NCI-H187 (cell line): Measurements from ENCODE around the gene LCE1F.

Experiments
- DNase-seq, 2 experiments: peaks; one replicate each; lab custom pipeline; 2025; lab: John Stamatoyannopoulos, UW

Gene LCE1F

DNA sequence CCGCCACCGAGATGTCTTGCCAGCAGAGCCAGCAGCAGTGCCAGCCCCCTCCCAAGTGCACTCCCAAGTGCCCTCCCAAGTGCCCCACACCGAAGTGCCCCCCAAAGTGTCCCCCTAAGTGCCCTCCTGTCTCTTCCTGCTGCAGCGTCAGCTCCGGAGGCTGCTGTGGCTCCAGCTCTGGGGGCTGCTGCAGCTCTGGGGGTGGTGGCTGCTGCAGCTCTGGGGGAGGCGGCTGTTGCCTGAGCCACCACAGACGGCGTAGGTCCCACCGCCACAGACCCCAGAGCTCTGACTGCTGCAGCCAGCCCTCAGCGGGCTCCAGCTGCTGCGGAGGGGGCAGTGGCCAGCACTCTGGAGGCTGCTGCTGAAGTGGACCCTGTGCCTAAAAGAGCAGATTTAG is 1.4 kb downstream of the LCE1F start:
- DNase-seq = no peak

DNA sequence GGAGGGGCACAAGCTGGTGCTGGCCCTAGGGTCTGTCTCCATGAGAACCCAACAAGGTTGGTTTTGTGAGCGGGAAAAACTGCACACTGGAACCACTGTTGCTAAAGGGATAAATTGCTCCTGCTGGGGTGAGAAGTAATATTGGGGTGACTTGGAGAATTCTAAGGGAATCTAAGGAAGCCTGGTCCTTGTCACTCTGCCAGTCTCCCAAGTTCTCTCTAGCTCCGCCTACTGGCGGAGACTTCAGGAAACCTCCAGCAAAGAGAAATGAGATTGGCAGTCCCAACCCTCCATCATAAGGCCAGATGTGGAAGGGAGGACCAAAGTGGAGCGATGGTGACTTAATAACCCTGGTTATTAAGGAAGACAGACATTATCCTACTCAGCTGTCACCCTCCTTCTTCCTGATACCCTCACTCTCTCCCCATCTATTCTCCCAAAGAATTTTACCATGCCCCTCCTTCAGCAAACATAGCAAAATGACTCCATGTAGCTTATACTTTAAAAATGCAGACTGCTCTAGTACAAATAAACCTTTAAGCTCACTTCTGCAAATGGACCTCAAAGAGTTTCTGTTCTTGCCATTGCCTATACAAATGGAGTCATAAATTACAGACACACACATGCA is 2.7 kb downstream of the LCE1F start:
- DNase-seq = no peak

DNA sequence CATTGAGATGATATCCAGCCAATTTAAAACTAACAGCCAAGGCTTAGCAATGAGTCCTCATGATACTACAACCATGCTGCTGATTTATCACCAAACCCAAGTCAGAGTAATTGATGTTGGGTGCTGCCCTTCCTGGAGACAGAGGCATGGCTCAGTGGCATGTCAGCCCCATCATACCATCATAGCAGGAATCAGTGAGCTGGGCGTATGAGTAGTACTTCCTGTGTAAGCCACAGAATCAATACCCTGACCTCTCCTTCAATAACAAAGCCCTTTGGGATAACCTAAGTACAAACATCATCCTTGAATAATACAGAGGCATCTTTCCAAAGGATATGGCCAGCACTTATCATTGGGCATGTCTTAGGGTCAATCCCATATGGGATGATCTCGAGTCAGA is 8.2 kb downstream of the LCE1F start:
- DNase-seq = no peak

DNA sequence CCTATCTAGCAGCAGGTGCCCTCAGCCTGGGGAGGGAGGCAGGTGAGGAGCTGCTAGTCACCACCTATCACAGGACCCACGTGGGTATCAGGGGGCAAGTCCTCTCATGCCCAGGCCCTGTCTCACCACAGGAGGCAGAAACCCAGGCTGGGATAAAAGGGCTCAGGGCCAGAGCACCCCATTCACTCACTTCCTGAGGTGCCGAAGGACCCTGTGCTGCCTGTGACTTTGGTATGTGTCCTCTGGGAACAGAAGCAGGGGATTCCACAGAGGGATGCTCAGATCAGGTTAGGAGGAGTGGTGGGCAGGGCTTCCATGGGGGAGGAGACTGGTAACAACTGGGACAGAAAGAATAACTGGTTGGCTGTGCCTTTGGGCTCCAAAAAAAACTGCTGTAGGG is 11.1 kb downstream of the LCE1F start, which contains the start of gene LCE1E:
LCE1E (plus strand) TSS at position 181 of the 400 bp plus-strand sequence. CDS start 1,043 bp downstream, outside the sequence.
- no peak for DNase-seq

DNA sequence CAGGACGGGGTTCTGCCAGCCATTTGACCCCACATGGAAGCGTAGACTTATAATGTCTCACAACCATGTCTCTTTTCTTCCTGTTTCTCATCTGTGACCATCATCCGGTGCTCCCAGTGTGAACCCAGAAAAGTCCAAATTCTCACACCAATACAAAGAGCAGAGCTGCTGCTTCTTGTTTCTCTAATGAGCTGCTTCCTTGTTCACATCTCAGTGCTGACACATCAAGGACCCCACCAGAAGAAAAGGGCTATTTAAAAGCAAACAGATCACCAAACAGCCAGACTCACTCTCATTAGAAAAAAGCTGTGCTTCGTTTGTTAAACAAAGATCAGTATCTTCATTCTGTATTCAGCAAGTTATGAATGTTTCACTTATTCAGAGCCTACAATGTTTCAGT is 20.7 kb downstream of the LCE1F start:
- DNase-seq = no peak

DNA sequence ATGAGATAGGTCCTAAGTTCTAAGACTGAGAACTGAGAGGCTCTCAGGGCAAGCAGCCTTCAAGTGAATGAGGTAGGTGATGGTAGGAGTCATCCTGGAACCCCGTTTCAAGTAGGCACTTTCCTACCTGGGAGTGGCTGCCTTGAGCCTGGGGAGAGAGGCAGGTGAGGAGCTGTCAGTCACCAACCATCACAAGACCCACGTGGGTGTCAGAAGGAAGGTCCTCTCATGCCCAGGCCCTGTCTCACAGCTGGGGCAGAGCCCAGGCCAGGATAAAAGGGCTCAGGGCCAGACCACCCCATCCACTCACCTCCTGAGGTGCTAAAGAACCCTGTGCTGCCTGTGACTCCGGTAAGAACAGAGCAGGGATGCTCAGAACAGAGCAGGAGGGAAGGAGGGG is 21.5 kb downstream of the LCE1F start, which contains the start of gene LCE1D:
LCE1D (plus strand) TSS at position 301 of the 400 bp plus-strand sequence. CDS start 1,074 bp downstream, outside the sequence.
- no peak for DNase-seq

DNA sequence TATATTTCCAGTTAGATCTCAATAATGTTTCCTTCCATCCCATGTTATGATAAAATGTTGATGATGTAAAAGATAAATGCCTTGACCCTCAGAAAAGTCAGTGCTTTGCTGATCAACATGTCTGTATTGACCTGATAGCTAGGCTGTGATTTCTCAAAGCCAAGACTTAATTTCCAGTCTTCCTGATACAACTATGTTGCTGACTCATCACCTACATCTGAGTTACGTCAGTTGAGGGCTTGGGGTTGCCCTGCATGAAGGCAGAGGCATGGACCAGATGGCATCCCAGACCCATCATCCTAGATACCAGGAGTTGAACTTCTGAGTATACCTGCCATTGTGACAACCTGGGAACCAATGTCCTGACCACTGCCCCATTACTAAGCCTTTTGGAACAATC is 26.4 kb downstream of the LCE1F start:
- DNase-seq = no peak

DNA sequence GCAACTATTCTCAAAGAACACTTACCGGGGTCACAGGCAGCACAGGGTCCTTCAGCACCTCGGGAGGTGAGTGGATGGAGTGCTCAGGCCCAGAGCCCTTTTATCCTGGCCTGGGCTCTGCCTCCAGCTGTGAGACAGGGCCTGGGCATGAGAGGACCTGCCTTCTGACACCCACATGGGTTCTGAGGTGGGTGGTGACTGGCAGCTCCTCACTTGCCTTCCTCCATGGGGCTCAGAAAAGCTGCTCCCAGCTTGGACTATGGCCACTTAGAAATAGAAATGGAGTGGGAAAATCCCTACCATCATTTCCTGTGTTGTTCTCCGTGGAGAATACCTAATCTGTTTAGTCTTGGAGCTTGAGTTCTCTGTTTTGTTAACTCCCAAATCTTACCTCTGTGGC is 31.6 kb downstream of the LCE1F start, which contains the start of gene LCE1C:
LCE1C (minus strand) TSS at position 76 of the 400 bp plus-strand sequence. CDS start 1,173 bp downstream, outside the sequence.
- DNase-seq = no peak

DNA sequence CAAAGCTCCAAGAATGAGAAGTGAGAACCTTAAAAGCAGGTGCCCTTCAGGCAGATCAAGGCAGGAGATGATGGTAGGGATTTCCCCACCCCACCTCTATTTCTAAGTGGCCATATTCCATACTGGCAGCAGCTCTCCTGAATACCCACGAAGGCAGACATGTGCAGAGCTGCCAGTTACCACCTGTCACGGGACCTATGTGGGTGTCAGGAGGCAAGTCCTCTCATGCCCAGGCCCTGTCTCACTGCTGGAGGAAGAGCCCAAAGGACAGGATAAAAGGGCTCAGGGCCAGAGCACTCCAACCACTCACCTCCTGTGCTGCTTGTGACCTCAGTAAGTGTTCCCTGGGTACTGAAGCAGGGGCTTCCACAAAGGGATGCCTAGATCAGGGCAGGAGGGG is 36.1 kb downstream of the LCE1F start:
- DNase-seq = no peak

DNA sequence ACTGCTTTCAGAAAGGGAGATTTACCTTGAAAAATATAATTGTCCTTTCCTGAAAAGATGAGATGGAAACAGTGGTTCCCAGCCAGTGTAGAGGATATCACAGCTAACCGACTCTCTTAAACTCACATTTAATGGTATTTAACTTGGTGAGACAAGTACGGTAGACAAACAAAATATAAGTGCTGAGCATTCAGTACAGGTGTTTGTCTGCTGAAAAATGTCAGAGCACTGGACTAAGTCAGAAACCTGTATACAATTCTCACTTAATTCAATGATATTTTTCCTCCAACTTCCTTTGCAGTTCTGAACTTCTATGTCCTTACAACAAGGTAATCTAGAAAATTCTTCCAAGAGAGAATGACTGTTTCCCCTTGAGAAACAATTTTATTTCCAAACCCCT is 36.7 kb downstream of the LCE1F start, which contains the start of gene LCE1B:
LCE1B (plus strand) TSS at position 301 of the 400 bp plus-strand sequence. CDS start 476 bp downstream, outside the sequence.
- no peak for DNase-seq

DNA sequence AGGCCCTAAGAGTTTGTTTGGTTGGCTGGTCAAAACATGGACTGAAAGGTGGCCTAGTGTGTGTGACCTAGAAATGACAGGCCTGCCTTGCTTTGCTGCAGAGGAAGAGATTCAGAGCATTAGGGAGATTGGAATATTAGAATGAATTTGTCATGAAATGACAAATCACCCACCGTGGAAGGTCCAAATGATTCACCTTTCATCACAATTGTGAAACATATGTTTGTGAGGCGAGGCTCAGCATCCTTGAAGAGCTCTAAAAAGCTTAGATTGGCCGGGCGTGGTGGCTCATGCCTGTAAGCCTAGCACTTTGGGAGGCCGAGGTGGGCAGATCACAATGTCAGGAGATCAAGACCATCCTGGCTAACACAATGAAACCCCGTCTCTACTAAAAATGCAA is 42.4 kb downstream of the LCE1F start:
- DNase-seq = no peak

DNA sequence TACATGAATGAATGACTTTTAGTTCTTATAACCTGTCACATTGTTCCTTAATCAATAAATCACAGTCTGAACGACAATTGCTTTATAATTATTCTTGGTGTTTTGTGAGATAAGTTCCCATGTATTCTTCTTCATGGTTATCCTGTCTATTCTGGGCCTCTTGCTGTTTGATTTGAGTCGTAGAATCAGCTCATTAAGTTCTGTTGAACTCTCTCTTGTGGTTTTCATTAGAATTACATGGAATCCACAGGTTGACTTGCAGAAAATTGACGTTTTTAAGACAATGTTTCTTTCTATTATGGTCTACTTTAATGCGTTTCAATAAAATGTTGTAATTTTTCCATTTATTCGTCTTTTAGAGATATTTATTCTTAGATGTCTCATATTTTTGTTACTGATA is 48.4 kb downstream of the LCE1F start:
- DNase-seq = no peak

DNA sequence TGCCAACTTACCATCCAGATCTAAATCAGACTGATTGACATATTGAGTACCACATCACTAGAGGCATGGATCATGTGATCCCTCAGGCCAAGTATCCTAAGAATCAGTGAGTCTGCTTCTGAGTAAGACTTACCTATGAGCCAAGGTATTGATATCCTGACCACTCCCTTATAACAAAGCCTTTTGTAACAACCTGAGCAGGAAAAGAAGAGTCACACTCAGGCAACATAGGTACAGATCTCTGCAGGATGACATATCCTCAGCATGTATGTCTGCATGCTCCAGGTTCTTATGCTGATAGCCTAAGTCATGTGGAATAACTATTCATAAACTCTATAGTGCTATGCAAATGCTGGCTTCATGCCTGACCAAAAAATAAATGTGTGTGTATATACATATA is 50.0 kb downstream of the LCE1F start:
- DNase-seq = no peak
